NCI-H345 treated with DMSO at 0.1 percent for 48 hours (cell line): ENCODE measurements around the gene PAPPA.

Source experiments
- DNase-seq: peaks from one replicate; lab custom pipeline; 2025; ENCODE audit not compliant: unreplicated experiment; lab: John Stamatoyannopoulos, UW

The PAPPA gene

GRCh38 chr9:116152390-116152789, 1.2 kb upstream of the PAPPA start:
- DNase-seq = no peak

GRCh38 chr9:116152941-116153764, 438 bp upstream of the PAPPA start:
- no peak for DNase-seq

GRCh38 chr9:116154334-116154975, 864 bp downstream of the PAPPA start:
- DNase-seq = no peak

- DNase-seq = no peak
Measured at GRCh38 chr9:116154976-116155697, 1.5 kb downstream of the PAPPA start.

GRCh38 chr9:116155698-116156039, 2.1 kb downstream of the PAPPA start:
- DNase-seq = no peak

GRCh38 chr9:116156621-116157314, 3.2 kb downstream of the PAPPA start:
- peak; percentile 84 for DNase-seq

GRCh38 chr9:116157436-116158138, 4.0 kb downstream of the PAPPA start:
- no peak for DNase-seq

- no peak for DNase-seq
Measured at GRCh38 chr9:116160676-116161571, 7.3 kb downstream of the PAPPA start.

- no peak for DNase-seq
Measured at GRCh38 chr9:116162241-116162781, 8.7 kb downstream of the PAPPA start.

GRCh38 chr9:116163293-116164055, 9.9 kb downstream of the PAPPA start:
- DNase-seq = no peak

- no peak for DNase-seq
Measured at GRCh38 chr9:116165912-116166311, 12.3 kb downstream of the PAPPA start.

GRCh38 chr9:116166713-116167112, 13.1 kb downstream of the PAPPA start:
- no peak for DNase-seq

- DNase-seq = no peak
Measured at GRCh38 chr9:116168231-116168630, 14.6 kb downstream of the PAPPA start.

- DNase-seq = no peak
Measured at GRCh38 chr9:116172216-116172615, 18.6 kb downstream of the PAPPA start.

GRCh38 chr9:116174347-116174746, 20.8 kb downstream of the PAPPA start:
- no peak for DNase-seq

- no peak for DNase-seq
Measured at GRCh38 chr9:116175614-116176013, 22.0 kb downstream of the PAPPA start.

GRCh38 chr9:116178481-116179211, 25.1 kb downstream of the PAPPA start:
- no peak for DNase-seq

- no peak for DNase-seq
Measured at GRCh38 chr9:116179568-116179967, 26.0 kb downstream of the PAPPA start.
